Neutrophil (primary cell): Measurements from ENCODE around the gene ARHGEF39.
A peak's percentile ranks its signal among the peaks of the same experiment; 100 is the strongest.

ENCODE experiments used
- H3K27ac ChIP-seq: fragments of 200-600 bp; sonication (generic); 2 replicates; pipeline ENCODE4 v1.5.1; 2016; ENCODE audit warnings: mild to moderate bottlenecking, moderate library complexity
- H3K27me3 ChIP-seq: fragments of 200-600 bp; sonication (generic); 2 replicates; pipeline ENCODE4 v1.6.0; 2016; ENCODE audit warnings: mild to moderate bottlenecking
- H3K36me3 ChIP-seq: fragments of 200-600 bp; sonication (generic); 2 replicates; pipeline ENCODE4 v1.5.1; 2017
- H3K4me1 ChIP-seq, 2 experiments: fragments of 200-600 bp in 1 of 2; sonication (generic) in 1 of 2; 1 replicate in 1 of 2; 2 replicates in 1 of 2; pipeline versions ENCODE4 v1.5.1 to v1.6.1; 2013 to 2016; ENCODE audit warnings: low read depth in 1 of 2, low read length in 1 of 2, mild to moderate bottlenecking in 1 of 2, moderate library complexity in 1 of 2; ENCODE audit not compliant: control insufficient read depth in 1 of 2, insufficient read depth in 1 of 2
- H3K4me3 ChIP-seq, 2 experiments: fragments of 200-600 bp in 1 of 2; sonication (generic) in 1 of 2; 1 replicate in 1 of 2; 2 replicates in 1 of 2; pipeline ENCODE4 v1.5.1; 2013 to 2016; ENCODE audit warnings: low read depth in 1 of 2, low read length in 1 of 2, mild to moderate bottlenecking in 1 of 2, moderate library complexity in 1 of 2
- H3K9me3 ChIP-seq: fragments of 200-600 bp; sonication (generic); 2 replicates; pipeline ENCODE4 v1.5.1; 2016
- TF ChIP-seq, protein P1 (sequence below): fragments of 200-600 bp; sonication (generic); IDR thresholded peaks from 2 replicates; pipeline ENCODE4 v1.5.1; 2016; ENCODE audit warnings: antibody characterized with exemption

Gene ARHGEF39

DNA sequence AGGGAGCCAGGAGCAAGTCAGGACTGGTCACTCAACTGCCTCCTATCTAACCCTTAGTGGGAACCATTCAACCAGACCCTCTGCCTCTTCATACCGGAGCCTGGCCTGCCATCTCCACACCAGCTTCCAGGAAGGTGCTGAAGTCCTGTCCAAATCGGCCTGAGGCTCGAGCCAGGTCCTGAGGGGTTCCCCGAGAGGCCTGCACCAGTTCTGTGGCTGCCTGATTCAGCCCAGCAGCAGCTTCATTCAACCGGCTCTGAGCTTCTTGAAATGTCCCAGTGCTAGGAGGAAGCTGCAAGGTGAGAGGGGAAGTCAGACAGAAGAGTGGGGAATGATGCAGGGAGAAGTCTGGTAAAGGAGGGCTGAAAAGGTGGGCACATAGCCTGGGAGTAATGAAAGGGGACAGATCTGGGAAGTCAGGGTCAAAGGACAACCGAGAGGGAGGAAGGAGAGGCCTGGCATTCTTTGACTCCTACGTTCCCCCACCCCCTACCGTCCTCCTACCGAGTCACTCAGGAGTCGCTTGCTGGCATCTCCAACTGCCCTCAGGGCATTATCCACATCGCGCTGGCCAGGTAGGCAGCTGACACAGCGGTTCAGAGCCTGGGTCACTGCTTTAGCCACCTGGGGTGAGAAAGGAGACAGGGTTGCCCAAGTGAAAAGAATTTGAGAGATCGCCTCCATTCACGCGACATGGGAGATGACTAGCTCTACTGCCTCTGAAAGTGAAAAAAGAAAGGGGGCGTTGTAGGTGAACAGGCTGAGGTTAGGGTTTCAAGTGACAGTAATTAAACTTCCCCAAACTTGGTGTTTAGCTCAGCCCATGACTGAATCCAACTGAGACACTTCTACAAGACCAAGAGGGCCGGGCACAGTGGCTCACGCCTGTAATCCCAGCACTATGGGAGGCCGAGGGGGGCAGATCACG lies 46.8 kb upstream of the ARHGEF39 start:
- Histone ChIP-seq H3K27ac (peak overlapping the region; percentile 26), H3K36me3 (peaks cover 100% of the 10 kb centered on the region), H3K9me3 (peaks cover 16% of the 10 kb centered on the region), H3K4me1 (no peaks in the 10 kb centered on the region), H3K27me3 (no peaks in the 10 kb centered on the region), H3K4me3 (no peak overlapping the region)
- TF ChIP-seq, protein P1, sequence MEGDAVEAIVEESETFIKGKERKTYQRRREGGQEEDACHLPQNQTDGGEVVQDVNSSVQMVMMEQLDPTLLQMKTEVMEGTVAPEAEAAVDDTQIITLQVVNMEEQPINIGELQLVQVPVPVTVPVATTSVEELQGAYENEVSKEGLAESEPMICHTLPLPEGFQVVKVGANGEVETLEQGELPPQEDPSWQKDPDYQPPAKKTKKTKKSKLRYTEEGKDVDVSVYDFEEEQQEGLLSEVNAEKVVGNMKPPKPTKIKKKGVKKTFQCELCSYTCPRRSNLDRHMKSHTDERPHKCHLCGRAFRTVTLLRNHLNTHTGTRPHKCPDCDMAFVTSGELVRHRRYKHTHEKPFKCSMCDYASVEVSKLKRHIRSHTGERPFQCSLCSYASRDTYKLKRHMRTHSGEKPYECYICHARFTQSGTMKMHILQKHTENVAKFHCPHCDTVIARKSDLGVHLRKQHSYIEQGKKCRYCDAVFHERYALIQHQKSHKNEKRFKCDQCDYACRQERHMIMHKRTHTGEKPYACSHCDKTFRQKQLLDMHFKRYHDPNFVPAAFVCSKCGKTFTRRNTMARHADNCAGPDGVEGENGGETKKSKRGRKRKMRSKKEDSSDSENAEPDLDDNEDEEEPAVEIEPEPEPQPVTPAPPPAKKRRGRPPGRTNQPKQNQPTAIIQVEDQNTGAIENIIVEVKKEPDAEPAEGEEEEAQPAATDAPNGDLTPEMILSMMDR = no peak

DNA sequence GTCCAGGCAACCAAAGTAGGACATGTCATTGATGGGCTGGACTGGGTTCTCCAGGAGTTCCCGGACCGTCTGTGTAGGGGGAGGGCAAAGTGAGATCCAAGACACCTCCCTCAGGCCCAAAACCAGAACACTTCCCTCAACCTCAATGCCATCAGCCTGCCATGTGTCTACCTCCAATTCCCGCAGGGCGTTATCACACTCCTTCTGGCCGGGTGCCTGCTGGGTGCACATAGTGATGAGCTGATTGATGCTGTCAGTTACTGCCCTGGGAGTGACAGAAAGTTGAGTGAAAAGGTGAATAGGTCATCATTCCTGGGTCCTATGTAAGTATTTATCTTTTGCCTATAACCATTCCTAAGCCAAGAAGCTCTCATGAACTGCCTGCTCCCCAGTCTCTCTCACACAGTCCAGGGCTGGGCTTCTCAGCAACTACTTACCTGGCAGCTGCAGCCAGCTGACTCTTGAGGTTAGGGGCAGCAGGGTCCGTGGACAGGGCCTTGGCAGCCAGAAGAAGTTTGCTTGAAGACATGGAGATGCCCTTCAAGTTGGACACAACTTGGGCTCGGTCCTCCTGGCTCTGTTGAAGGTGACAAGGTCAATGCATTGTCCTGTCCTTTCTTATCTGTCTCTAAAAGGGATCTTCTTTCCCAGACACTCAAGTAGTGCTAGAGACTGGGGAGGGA lies 46.0 kb upstream of the ARHGEF39 start:
- H3K4me3 ChIP-seq = no peak overlapping the region
- TF ChIP-seq, protein P1 = no peak
- H3K27me3 ChIP-seq = no peaks in the 10 kb centered on the region
- no peaks in the 10 kb centered on the region for H3K4me1 ChIP-seq
- H3K9me3 ChIP-seq = peaks cover 16% of the 10 kb centered on the region
- peaks cover 100% of the 10 kb centered on the region for H3K36me3 ChIP-seq
- peak overlapping the region; percentile 43 for H3K27ac ChIP-seq

DNA sequence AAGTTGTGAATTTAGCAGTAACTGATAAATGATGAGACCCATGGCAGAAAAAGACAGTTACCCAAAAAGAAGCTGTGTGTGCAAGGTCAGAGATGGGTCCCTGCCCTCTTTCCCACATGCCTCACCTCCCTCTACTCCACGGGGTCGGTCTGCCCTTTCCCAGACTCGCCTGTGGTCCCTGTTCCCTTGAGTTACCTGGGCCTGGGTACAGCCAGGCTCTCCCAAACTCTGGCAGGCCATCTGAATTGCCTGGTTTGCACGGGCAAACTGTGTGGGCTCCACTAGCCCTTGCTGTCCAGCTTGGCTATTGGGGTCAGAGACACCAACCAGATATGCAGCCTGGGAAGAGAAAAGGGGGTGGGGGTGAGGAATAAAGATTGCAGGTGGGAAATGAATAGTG lies 43.2 kb upstream of the ARHGEF39 start:
- Histone ChIP-seq H3K27ac (no peak overlapping the region), H3K36me3 (peaks cover 100% of the 10 kb centered on the region), H3K27me3 (no peaks in the 10 kb centered on the region), H3K4me3 (no peak overlapping the region), H3K4me1 (no peaks in the 10 kb centered on the region), H3K9me3 (peaks cover 16% of the 10 kb centered on the region)
- TF ChIP-seq, protein P1 = no peak

DNA sequence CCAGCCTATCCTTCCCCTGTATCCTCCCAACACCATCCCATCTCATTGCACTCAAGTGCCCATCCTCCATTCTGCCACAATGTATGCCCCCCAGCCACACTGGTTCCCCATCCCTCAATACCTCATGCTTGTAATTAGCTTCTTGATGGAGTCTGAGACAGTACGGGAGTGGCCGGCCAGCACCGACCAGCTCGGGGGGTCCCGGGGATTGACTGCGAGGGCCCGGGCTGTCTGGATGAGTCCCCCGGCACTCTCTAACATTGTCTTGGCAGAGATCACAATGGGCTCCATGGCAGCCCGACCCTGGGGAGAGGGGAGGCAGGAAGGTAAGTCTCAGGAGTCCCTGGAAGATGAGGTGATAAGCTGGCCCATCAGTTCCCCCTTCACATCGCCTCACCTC lies 42.0 kb upstream of the ARHGEF39 start:
- TF ChIP-seq, protein P1 = no peak
- Histone ChIP-seq H3K36me3 (peaks cover 100% of the 10 kb centered on the region), H3K27me3 (no peaks in the 10 kb centered on the region), H3K27ac (no peak overlapping the region), H3K9me3 (peaks cover 16% of the 10 kb centered on the region), H3K4me1 (no peaks in the 10 kb centered on the region), H3K4me3 (no peak overlapping the region)

DNA sequence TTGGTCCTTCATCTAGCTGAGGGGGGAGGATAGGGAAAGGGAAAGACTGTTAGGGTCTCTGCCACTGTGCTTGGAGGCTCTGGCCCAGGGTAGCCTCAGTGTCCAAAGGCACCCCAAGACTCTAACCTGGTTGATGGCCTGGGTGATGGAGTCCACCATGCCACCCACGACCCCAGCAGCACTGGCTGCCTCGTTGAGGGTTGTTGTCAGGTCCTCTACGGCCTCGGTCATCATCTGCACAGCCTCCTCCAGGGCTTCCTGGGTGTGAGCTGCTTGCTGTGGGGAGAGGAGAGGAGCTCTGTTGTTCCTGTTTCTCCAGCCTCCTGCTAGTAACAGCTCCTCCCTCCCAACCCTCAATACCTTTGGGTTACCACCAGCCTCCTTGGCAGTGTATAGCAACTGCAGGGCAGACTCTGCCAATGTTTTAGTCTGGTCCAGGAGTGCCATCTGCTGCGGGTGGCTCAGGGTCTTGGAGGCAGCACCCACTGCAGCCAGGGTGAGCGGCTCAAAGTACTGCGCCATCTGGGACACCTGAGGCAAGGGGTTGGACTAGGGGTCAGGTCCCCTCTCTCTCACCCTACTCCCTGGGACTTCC lies 40.9 kb upstream of the ARHGEF39 start:
- no peak overlapping the region for H3K4me3 ChIP-seq

More for the DNA sequence above, 40.9 kb upstream of the ARHGEF39 start:
- H3K36me3 ChIP-seq = peaks cover 100% of the 10 kb centered on the region
- TF ChIP-seq, protein P1 = no peak
- H3K27ac ChIP-seq = no peak overlapping the region
- no peaks in the 10 kb centered on the region for H3K27me3 ChIP-seq
- H3K9me3 ChIP-seq = peaks cover 16% of the 10 kb centered on the region
- no peaks in the 10 kb centered on the region for H3K4me1 ChIP-seq
